B cell (primary cell): ENCODE results near the gene EIPR1.

Experiments used
- CTCF ChIP-seq: fragments of 200-600 bp; IDR thresholded peaks from one replicate; pipeline ENCODE4 v1.8.0; 2022; ENCODE audit warnings: antibody characterized with exemption, mild to moderate bottlenecking
- EZH2 ChIP-seq: IDR thresholded peaks from 2 replicates; pipeline ENCODE4 v1.6.1; 2012; ENCODE audit warnings: borderline replicate concordance, low read depth, mild to moderate bottlenecking, moderate library complexity, low read length; ENCODE audit not compliant: insufficient read depth, poor library complexity, severe bottlenecking

DNA sequence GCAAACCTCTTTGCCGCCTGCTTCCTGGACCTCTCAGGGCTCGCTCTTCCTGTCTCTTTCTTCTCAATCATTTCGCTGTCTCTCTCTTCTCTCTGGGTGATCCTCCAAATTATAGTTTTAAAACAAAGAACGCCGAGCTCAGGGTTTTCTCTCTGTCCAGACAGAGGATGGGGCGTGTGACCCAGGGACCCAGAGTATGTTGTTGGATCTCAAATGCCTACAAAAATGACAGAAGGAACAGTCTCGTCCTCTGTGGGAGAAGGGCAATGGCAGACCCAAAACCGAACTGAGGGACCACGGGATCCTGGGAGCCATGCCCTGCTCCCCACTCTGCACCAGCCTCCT is 88.5 kb downstream of the EIPR1 start:
- no peak for TF ChIP-seq CTCF
- no peak for TF ChIP-seq EZH2
